HepG2 (cell line): Measurements from ENCODE around the gene HSPA6. TPM values are rescaled to one million over a fixed set of nuclear protein-coding genes. Genes with fewer than 3 reads are reported as not detected.

Experiments used
- ATAC-seq: fragments of 200-7000 bp; cut with Tn5 transposase; 3 replicates; pipeline ENCODE4 v1.9.1; 2020; ENCODE audit warnings: mild to moderate bottlenecking, moderate library complexity
- BruUV-seq: library from RNA; stranded (reverse); fragments of 400-500 nt; replicated peaks from 2 replicates; lab custom pipeline; 2021; lab: Mats Ljungman, UMichigan
- CTCF ChIA-PET: fragments of 300-600 bp; formaldehyde crosslinking; extraction: SDS; loops from one replicate; lab custom pipeline; 2021; ENCODE audit warnings: low total read pairs, inconsistent platforms, low intra/inter-chr PET ratio; lab: Yijun Ruan, JAX
- POLR2A ChIA-PET: fragments of 350-600 bp; sonication (Branson Sonifier 250); formaldehyde crosslinking; loops from one replicate; lab custom pipeline; 2020; ENCODE audit warnings: antibody characterized with exemption, inconsistent platforms; lab: Yijun Ruan, JAX
- DNase-seq: peaks from one replicate; pipeline ENCODE4 v3.0.0-alpha.2; 2015; ENCODE audit warnings: low spot score
- FAIRE-seq: peaks from 3 replicates; lab custom pipeline; 2011; peaks lifted over from hg19 to GRCh38; lab: Jason Lieb, UNC
- H2AFZ ChIP-seq: one replicate; pipeline ENCODE4 v1.6.1; 2011; ENCODE audit warnings: low read length, inconsistent platforms
- H3K27ac ChIP-seq: fragments of 300-600 bp; 3 replicates; pipeline ENCODE4 v1.8.0; 2011; ENCODE audit warnings: mixed run types, mild to moderate bottlenecking, mixed read lengths, low read length, inconsistent platforms; ENCODE audit not compliant: insufficient read depth; ENCODE audit errors: extremely low read length
- H3K27me3 ChIP-seq, 2 experiments: fragments of 200-600 bp in 1 of 2; 2 replicates in 1 of 2; 3 replicates in 1 of 2; pipeline versions ENCODE4 v1.6.0 to v1.8.0; 2011; ENCODE audit warnings: low read length in 2 of 2, mild to moderate bottlenecking in 2 of 2, moderate library complexity in 2 of 2, inconsistent platforms in 1 of 2; ENCODE audit not compliant: insufficient read depth in 2 of 2, control insufficient read depth in 1 of 2
- H3K36me3 ChIP-seq, 2 experiments: fragments of 200-600 bp in 1 of 2; replicated peaks in 1 of 2; 2 replicates in 1 of 2; 3 replicates in 1 of 2; pipeline versions ENCODE4 v1.5.1 to v1.8.0; 2011; ENCODE audit warnings: low read length in 2 of 2, inconsistent platforms in 1 of 2; ENCODE audit not compliant: insufficient read depth in 2 of 2, control insufficient read depth in 1 of 2
- H3K4me1 ChIP-seq: 2 replicates; pipeline ENCODE4 v1.5.1; 2012; ENCODE audit warnings: low read length, inconsistent platforms; ENCODE audit not compliant: insufficient read depth
- H3K4me2 ChIP-seq: 2 replicates; pipeline ENCODE4 v1.6.0; 2011; ENCODE audit warnings: low read depth, low read length, inconsistent platforms
- H3K4me3 ChIP-seq, 3 experiments: fragments of 200-600 bp in 1 of 3; sonication (generic), shearing (Covaris generic) in 1 of 3; replicated peaks in 1 of 3; 2 replicates each; pipeline ENCODE4 v1.5.1; 2011 to 2016; ENCODE audit warnings: low read length in 3 of 3, inconsistent platforms in 2 of 3, low read depth in 2 of 3, mild to moderate bottlenecking in 2 of 3, control low read depth in 1 of 3, mixed read lengths in 1 of 3; ENCODE audit not compliant: insufficient read depth in 1 of 3
- H3K79me2 ChIP-seq: one replicate; pipeline ENCODE4 v1.6.1; 2011; ENCODE audit warnings: low read length, inconsistent platforms; ENCODE audit not compliant: insufficient read depth
- H3K9ac ChIP-seq: 2 replicates; pipeline ENCODE4 v1.6.0; 2011; ENCODE audit warnings: mild to moderate bottlenecking, low read depth, low read length, inconsistent platforms; ENCODE audit not compliant: insufficient read depth
- H3K9me3 ChIP-seq: 2 replicates; pipeline ENCODE4 v1.5.1; 2012; ENCODE audit warnings: mild to moderate bottlenecking, low read length
- H4K20me1 ChIP-seq: 2 replicates; pipeline ENCODE4 v1.6.0; 2011; ENCODE audit warnings: inconsistent platforms, mild to moderate bottlenecking, low read length, moderate library complexity; ENCODE audit not compliant: insufficient read depth
- HNF1B ChIP-seq: sonication (generic); formaldehyde crosslinking; IDR thresholded peaks from 2 replicates; pipeline ENCODE4 v1.5.1; 2020; ENCODE audit warnings: mild to moderate bottlenecking, moderate library complexity, missing genetic modification reagents
- RNF2 ChIP-seq: fragments of 450-650 bp; conservative IDR thresholded peaks from 2 replicates; pipeline ENCODE4 v1.6.1; 2016; ENCODE audit warnings: low read depth
- SRY ChIP-seq: sonication (generic); formaldehyde crosslinking; IDR thresholded peaks from 2 replicates; pipeline ENCODE4 v1.8.0; 2022; ENCODE audit warnings: mild to moderate bottlenecking, missing genetic modification reagents
- WGBS: methylation state at CpG from one replicate; pipeline ENCODE4 v1.1.6; 2017; ENCODE audit warnings: low lambda C conversion rate; 5-methylcytosine and 5-hydroxymethylcytosine counted together
- in situ Hi-C: cut with HindIII; loops from 2 replicates; pipeline ENCODE4 v1.10.0; 2017; ENCODE audit warnings: low pct_unique_long_range_greater_than_20kb; ENCODE audit not compliant: extremely low pct_ligation_motif_present
- intact Hi-C: fragments of 100-400 bp; cut with micrococcal nuclease; formaldehyde crosslinking; loops from one replicate; pipeline ENCODE4 v1.10.0; 2022; ENCODE audit not compliant: unreplicated experiment
- polyA plus RNA-seq, 8 experiments: library from polyadenylated mRNA; depleted of rRNA in 3 of 8; stranded (reverse) in 7 of 8; unstranded in 1 of 8; fragments of >200 nt; fragmentation: Illumina TruSeq in 4 of 8; extraction: Trizol in 4 of 8; gene quantifications; 2 replicates each; pipeline versions ENCODE4 v1.2.1 to v1.2.3, GENCODE V29; 2011 to 2016; ENCODE audit warnings: low read depth in 4 of 8, missing spikeins in 1 of 8, mixed read lengths in 1 of 8; ENCODE audit not compliant: insufficient read depth in 1 of 8
- total RNA-seq, 5 experiments: library from RNA; depleted of rRNA; stranded (reverse); fragments of >200 nt; fragmentation: Illumina TruSeq; extraction: Trizol; gene quantifications; 2 replicates each; pipeline ENCODE4 v1.2.3, GENCODE V29; 2016; ENCODE audit warnings: low read depth in 1 of 5

Gene HSPA6
- total and polyA plus RNA-seq, 2 of the 13 experiments (the other 11 are each of a cell fraction or from before 2014, with no cell fraction given), result 0.07 TPM; not detected in 1

GRCh38 chr1:161480381-161481035 is 43.8 kb upstream of the HSPA6 start (continued):
- no peak for TF ChIP-seq HNF1B
- no peak for TF ChIP-seq SRY (CRISPR knock-in tag)

- no peaks in the 10 kb centered on the region for H3K9me3 ChIP-seq
- H2AFZ ChIP-seq, result no peak overlapping the region
- no peaks in the 10 kb centered on the region for H3K4me1 ChIP-seq
- 3% methylated on average over 13 of the region's 13 CpGs for WGBS
- H3K36me3 ChIP-seq, result no peaks in the 10 kb centered on the region
- H3K4me2 ChIP-seq, result no peak overlapping the region
- no peak; the same call in 2 of the 3 replicates for ATAC-seq
- no peak for DNase-seq
- no peak overlapping the region for H3K9ac ChIP-seq
- CTCF ChIA-PET, result no interaction called here
- no TSS peak for BruUV-seq
- no peak overlapping the region for H3K27ac ChIP-seq
- H4K20me1 ChIP-seq, result no peaks in the 10 kb centered on the region
- POLR2A ChIA-PET, result no interaction called here
- no peaks in the 10 kb centered on the region for H3K79me2 ChIP-seq
- no peak overlapping the region for H3K4me3 ChIP-seq
- no peak for TF ChIP-seq RNF2
- in situ Hi-C loops (no loop called here), intact Hi-C loops (no loop called here)
- FAIRE-seq, result no peak
- peaks cover 2 to 21% of the 10 kb centered on the region in 2 experiments; a peak in 3 of 5 replicates for H3K27me3 ChIP-seq
Measured at GRCh38 chr1:161481624-161482392, 42.5 kb upstream of the HSPA6 start.
